Myocyte (in vitro differentiated cells): ENCODE results near the gene PDIA5. TPM values are rescaled to one million over a fixed set of nuclear protein-coding genes. Genes with fewer than 3 reads are reported as not detected.
"Not testable (repeated sequence)": the region's sequence is repeated elsewhere in the genome, so short reads cannot be mapped to it uniquely, and the experiment has no call there.

ENCODE experiments used
- DNase-seq: peaks from one replicate; pipeline ENCODE4 v3.0.0-alpha.2; 2012; ENCODE audit warnings: low read depth
- total RNA-seq: library from RNA; depleted of rRNA; stranded (reverse); fragments of >200 nt; gene quantifications from 2 replicates; pipeline ENCODE4 v1.2.3, GENCODE V29; 2014

The PDIA5 gene
- total RNA-seq, 1 donor from 2014 or later: 11.8 TPM

- DNase-seq: peak; percentile 27
Measured at GRCh38 chr3:123143669-123144411, 77.0 kb downstream of the PDIA5 start.

GRCh38 chr3:123147754-123148535, 81.1 kb downstream of the PDIA5 start:
- no peak for DNase-seq

DNA sequence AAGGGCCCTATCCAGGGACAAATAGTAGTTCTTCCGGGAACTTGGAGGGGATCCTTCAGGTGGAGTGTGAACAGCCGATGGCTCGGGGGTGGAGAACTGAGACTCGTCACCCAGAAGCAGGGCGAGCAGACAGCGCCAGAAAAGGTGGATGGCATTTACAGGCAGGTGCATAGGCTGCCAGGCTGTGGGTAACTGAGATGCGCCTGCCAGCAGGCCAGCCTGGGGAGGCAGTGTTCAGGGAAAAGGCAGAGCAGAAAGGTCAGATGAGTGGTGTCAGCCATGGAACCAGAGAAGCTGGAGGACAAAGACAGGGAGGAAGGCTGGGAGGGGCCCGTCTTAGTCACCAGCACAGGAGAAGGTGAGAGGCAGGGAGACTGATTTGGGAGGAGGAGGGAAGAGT, 81.9 kb downstream of the PDIA5 start:
- no peak for DNase-seq

DNA sequence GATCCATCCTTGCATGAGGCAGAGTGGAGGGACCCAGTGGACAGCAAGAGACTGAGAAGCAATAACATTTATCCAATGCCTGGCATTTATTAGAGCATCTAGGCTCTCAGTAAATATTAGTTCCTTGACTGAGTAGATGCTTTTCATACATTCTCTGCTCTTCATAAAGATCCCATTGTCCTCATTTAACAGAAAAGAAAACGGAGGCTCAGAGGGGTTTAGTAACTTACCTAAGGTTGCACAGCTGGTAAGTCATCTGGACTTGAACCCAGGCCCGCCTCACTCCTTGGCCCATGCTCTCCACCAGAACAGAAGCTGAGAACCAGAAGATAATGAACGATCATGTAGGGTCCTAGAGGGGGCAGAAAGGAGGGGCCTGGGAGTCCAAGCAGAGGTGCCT, 82.7 kb downstream of the PDIA5 start:
- DNase-seq: no peak

GRCh38 chr3:123150449-123151215, 83.8 kb downstream of the PDIA5 start:
- no peak for DNase-seq

DNA sequence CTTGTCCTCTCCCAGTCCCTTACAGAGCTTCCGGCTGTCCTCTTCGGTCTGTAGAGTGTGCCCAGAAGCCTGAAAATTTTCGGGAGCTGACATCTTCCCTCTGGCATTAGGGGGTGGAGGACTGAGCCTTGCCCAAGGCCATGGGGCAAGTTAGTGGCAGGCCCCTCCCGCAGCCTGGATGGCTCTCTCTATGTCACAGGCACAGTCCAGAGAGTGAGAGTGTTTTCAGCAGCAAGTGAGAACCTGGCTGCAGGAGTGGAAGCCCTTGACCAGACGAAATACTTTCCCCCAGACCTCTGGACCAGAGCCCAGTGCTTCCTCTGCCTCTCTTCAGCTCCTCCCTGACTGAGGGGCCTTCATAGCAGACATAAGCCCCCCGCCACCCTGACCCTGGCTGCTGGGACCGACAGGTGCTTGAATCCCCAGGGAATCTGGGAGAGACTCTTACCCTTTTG, 84.5 kb downstream of the PDIA5 start:
- no peak for DNase-seq

DNA sequence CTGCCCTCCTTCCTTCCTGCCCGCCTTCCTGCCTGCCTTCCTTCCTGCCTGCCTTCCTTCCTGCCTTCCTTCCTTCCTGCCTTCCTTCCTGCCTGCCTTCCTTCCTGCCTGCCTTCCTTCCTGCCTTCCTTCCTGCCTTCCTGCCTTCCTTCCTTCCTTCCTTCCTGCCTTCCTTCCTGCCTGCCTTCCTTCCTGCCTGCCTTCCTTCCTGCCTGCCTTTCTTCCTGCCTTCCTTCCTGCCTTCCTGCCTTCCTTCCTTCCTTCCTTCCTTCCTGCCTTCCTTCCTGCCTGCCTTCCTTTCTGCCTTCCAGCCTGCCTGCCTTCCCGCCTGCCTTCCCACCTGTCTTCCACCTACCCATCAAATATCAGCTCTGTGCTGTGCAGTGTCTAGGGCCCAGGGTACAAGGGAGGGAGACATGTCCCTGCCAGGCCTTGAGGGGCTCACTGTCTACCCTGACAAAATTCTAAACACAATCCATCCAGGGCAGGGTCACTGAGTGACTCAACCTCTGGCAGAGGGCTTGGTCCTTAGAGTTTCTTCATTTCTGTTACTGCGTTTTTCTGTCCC, 85.1 kb downstream of the PDIA5 start:
- not testable (repeated sequence) for DNase-seq

- DNase-seq: no peak
Measured at GRCh38 chr3:123152687-123153086, 85.9 kb downstream of the PDIA5 start.

GRCh38 chr3:123153125-123154019, 86.5 kb downstream of the PDIA5 start:
- DNase-seq: no peak

- DNase-seq: no peak
Measured at GRCh38 chr3:123154020-123154985, 87.5 kb downstream of the PDIA5 start.

DNA sequence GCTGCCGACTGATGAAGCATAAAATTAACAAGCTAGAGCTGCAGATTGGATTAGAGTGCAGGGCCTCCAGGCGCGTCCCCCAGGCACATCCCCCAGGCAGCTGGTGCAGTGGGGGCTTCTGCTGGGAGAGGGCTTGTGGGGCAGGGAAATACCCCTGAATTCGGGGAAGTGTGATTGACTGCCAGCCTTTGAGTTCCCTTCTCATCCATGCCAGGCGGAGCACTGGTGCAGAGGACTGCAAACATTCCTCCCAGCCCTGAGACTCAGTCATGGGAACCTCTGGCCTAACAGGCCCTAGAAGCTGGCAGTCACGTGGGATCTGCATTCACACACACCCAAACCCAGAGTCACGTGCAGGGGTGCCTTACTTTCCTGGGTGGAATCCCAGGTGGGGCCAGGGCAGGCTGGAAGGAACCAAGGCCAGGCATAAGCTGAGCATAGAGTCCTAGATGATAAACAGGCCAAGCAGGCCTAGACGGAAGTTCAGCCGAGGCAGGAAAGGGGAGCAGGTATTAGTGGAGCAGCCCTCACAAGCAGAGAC, 88.7 kb downstream of the PDIA5 start:
- no peak for DNase-seq

- no peak for DNase-seq
Measured at GRCh38 chr3:123156276-123156995, 89.6 kb downstream of the PDIA5 start.

DNA sequence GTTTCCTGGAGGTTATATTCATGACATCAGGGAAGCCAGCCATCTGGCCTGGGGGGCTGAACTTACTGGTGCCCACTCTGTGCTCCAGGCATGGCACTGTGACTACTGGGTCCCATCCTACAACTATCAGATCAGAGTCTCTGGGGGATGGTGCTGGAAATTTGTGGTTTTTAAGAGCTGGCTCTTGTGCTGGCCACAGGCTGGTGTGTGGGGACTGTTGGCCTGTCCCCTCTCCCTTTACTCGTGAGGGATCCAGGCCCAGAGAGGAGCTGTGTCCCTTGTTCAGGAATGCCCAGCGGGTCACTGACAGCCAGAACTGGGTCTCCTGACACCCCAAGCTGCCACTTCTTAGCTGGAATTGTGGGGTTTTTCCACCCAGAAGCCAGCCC, 90.4 kb downstream of the PDIA5 start:
- DNase-seq: peak; percentile 29

GRCh38 chr3:123157598-123158287, 90.9 kb downstream of the PDIA5 start:
- DNase-seq: no peak

DNA sequence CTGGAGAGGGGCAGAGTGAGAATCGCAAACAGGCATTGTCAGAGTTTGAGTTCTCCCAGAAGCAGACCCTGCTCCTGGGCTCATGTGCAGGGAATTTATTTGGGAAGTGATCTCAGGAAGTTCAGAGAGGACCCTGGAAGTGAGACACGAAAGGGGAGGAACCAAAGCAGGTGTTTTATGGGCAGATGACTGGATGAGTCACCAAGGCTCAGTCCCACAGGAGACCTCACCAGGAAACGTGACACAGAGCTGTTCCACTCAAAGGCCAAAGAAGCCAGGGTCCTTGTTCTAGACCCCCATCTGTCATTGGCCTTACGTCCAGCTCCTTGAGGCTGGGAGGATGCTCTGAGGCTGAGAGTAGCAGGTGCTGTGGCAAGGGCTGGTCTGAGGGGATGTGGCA, 91.5 kb downstream of the PDIA5 start:
- peak; percentile 50 for DNase-seq

DNA sequence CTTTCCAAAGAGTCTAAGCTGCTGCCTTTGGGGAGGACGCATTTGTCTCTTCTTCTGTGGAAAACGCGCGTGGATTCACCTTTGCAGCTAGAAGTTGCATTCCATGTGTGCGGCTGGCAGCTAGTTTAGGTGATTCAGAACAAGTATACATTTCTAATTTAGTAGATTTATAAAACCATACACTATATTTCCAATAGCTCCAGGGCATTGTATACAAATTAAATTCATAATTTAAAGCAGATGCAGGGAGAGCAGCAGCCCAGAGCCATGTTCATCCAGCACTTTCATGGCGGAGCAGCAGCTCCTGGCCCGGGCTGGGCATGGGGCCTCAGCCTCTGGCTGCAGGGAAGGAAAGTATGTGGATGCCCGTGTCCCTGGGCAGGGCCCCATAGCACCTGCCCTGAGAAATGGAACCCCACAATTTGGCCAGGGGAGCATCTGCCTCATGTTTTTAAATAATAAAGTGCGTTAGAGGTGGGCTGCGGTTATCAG, 92.1 kb downstream of the PDIA5 start:
- no peak for DNase-seq

DNA sequence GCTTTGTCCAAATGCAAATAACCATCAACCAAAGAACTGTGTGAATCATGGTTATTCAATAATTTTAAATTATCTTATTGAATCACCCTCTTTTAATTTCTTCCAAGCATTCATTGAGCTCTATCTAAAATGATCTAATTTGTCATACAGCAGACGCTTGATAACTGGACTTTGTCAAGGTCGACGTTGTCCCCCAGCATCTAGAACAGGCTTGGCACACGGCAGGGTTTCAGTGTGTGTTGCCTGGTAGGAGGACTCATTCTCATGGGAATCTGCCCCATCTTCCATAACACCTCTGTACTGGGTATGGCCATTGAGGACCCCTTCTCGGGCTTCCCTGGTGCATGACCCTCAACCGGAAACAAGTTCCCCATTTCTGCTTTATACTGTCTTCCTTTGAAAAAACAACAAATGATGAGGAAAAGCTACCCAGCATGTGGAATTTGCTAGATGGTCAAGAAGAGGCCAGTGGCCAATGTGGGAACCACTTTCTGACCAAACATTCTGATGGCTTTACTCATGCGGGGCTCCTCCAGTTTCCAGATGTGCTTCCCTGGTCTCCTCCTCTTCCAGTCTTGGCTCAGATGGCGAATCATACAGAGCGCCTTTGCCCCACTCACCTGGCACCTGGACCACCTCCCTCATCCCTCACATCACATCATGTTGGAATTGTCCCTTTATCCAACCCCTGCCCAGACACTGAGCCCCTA, 93.3 kb downstream of the PDIA5 start:
- DNase-seq: peak; percentile 33
